ENCODE data around the gene ABI3. TPM values are rescaled to one million over a fixed set of nuclear protein-coding genes. Genes with fewer than 3 reads are reported as not detected.

ABI3 gene
- total and polyA plus RNA-seq, 9 of the 15 experiments (the other 6 are each of a cell fraction or from before 2014, with no cell fraction given): not detected

DNA sequence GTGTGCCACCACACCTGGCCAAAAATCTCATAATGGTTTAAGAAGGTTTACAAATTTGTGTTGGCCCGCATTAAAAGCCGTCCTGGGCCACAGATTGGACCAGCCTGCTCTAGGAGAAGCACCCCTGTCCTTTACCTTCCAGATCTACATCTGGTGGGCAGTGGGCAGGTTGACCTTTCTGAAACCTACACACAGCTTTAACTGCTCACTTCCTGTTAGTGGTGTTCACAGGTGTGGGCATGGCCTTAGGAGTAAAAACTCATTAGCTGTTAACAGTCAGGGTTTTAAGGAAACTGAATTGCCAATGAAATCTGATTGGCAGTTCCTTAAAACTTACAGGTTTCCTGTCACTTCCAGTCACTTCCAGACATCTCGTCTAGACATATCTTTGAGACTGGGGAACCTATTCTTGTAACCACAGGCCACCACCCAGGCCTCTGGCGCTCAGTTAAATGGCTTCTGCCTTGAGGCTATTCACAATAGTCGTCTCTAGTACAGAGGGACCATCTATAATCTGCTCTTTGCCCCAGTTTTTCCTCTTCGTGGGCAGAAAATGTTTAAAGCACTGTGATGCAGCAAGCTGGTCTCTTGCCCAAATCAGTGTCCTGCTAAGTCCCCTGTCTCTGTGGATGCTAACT lies 29.4 kb upstream of the ABI3 start (continued):
- TF ChIP-seq CCAR2 (IDR thresholded peaks at IDR 0.05; ENCODE audit: low read depth, low read length) (no peak), ZNF146 (CRISPR knock-in tag; IDR thresholded peaks at IDR 0.05; ENCODE audit: unreplicated experiment) (no peak), RBBP5 (IDR thresholded peaks at IDR 0.05; ENCODE audit: borderline replicate concordance, insufficient read depth, low read length, poor library complexity, severe bottlenecking) (no peak), SRSF9 (IDR thresholded peaks at IDR 0.05; ENCODE audit: borderline replicate concordance, low read depth, low read length) (no peak)

DNA sequence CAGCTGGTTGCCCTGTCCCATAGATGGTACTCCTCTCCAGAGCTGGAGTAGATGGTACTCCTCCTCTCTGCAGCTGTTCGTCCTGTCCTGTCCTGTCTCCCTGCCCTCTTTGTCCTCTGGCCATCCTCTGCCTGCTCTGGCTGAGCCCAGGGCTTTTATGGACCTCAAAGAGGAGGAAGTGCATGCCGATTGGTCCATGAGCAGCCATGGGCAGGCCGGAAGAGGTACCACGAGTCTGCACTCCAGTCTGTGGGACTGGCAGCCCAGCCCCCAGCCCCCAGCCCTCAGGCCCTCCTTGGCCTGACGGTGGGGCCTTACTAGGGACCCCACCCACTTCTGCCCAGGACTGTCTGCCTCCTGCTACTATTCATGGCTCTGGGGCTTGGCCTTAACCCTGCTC lies 27.2 kb upstream of the ABI3 start:
- intact Hi-C loops (cut with micrococcal nuclease): loop anchor here (5.0 kb wide), 2 partner anchors 109 to 214 kb away; no protein-coding TSS in a partner anchor
- Histone ChIP-seq H3K9me1 (ENCODE audit: control insufficient read depth, insufficient read depth, low read length) (no peaks in the 10 kb centered on the region), H2AFZ (ENCODE audit: low read depth, low read length) (no peak overlapping the region), H3K4me1 (replicated peaks in 1 of 2; ENCODE audit: control insufficient read depth in 2 of 2, insufficient read depth in 2 of 2, low read length in 2 of 2) (no peaks in the 10 kb centered on the region; a peak in 1 of 5 replicates), H3K27me3 (ENCODE audit: control insufficient read depth in 2 of 2, insufficient read depth in 2 of 2, low read length in 2 of 2) (no peaks in the 10 kb centered on the region), H3K27ac (ENCODE audit: extremely low read depth, low read depth, low read length) (no peak overlapping the region), H3K36me3 (ENCODE audit: control insufficient read depth, insufficient read depth, low read length) (no peaks in the 10 kb centered on the region), H3K9me3 (replicated peaks; ENCODE audit: control insufficient read depth, insufficient read depth, low read depth, low read length) (0 out of 2 replicates have a peak, but pooled peaks cover 3% of the 10 kb centered on the region), H4K20me1 (replicated peaks; ENCODE audit: control insufficient read depth, insufficient read depth, low read length) (no peaks in the 10 kb centered on the region), H3K4me3 (no peak overlapping the region), H3K9ac (ENCODE audit: insufficient read depth in 1 of 2, low read depth in 2 of 2, low read length in 2 of 2) (no peak overlapping the region), H3K4me2 (ENCODE audit: insufficient read depth, low read length) (no peak overlapping the region), H3K79me2 (ENCODE audit: control insufficient read depth, insufficient read depth, low read length) (no peaks in the 10 kb centered on the region)
- ATAC-seq (no peak), DNase-seq (ENCODE audit: extremely low read depth in 1 of 4, low spot score in 3 of 4) (no peak), FAIRE-seq (no peak)
- BruUV-seq (replicated peaks): no TSS peak
- 0% methylated on average over 5 of the region's 5 CpGs for WGBS (ENCODE audit: insufficient coverage, low coverage, missing lambda C conversion rate)
- in situ Hi-C loops (cut with MboI): no loop called here
- ChIA-PET POLR2A (no interaction called here), CTCF (ENCODE audit: low intra/inter-chr PET ratio) (no interaction called here)
- TF ChIP-seq MEF2D (tag; conservative IDR thresholded peaks at IDR 0.05; ENCODE audit: low read depth) (no peak), FIP1L1 (IDR thresholded peaks at IDR 0.05; ENCODE audit: low read depth, low read length, poor library complexity, severe bottlenecking) (no peak), NEUROD1 (IDR thresholded peaks at IDR 0.05; ENCODE audit: borderline replicate concordance, low read depth, low read length, partially characterized antibody) (no peak), THAP12 (CRISPR knock-in tag; IDR thresholded peaks at IDR 0.05) (no peak), ZNF184 (CRISPR knock-in tag; IDR thresholded peaks at IDR 0.05) (no peak), CBFA2T2 (conservative IDR thresholded peaks at IDR 0.05) (no peak), HSF4 (CRISPR knock-in tag; IDR thresholded peaks at IDR 0.05; ENCODE audit: borderline replicate concordance) (no peak), PURB (CRISPR knock-in tag; IDR thresholded peaks at IDR 0.05; ENCODE audit: low read depth) (no peak), ZNF668 (CRISPR knock-in tag; IDR thresholded peaks at IDR 0.05) (no peak), NR4A1 (CRISPR knock-in tag; IDR thresholded peaks at IDR 0.05) (no peak), NR4A1 (tag; IDR thresholded peaks at IDR 0.05) (no peak), NFATC3 (IDR thresholded peaks at IDR 0.05) (no peak), RBBP5 (IDR thresholded peaks at IDR 0.05; ENCODE audit: borderline replicate concordance, insufficient read depth, low read length, poor library complexity, severe bottlenecking) (no peak)
- TF ChIP-seq, protein P1, sequence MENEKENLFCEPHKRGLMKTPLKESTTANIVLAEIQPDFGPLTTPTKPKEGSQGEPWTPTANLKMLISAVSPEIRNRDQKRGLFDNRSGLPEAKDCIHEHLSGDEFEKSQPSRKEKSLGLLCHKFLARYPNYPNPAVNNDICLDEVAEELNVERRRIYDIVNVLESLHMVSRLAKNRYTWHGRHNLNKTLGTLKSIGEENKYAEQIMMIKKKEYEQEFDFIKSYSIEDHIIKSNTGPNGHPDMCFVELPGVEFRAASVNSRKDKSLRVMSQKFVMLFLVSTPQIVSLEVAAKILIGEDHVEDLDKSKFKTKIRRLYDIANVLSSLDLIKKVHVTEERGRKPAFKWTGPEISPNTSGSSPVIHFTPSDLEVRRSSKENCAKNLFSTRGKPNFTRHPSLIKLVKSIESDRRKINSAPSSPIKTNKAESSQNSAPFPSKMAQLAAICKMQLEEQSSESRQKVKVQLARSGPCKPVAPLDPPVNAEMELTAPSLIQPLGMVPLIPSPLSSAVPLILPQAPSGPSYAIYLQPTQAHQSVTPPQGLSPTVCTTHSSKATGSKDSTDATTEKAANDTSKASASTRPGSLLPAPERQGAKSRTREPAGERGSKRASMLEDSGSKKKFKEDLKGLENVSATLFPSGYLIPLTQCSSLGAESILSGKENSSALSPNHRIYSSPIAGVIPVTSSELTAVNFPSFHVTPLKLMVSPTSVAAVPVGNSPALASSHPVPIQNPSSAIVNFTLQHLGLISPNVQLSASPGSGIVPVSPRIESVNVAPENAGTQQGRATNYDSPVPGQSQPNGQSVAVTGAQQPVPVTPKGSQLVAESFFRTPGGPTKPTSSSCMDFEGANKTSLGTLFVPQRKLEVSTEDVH (IDR thresholded peaks at IDR 0.05; ENCODE audit: low read depth, partially characterized antibody): no peak

Measured in K562 (cell line).